Stomach (tissue), 9 donors: ENCODE data around the gene GMDS. TPM values are rescaled to one million over a fixed set of nuclear protein-coding genes. Genes with fewer than 3 reads are reported as not detected.

Source experiments
- DNase-seq, 2 donors: peaks; one replicate each; pipeline versions ENCODE4 v3.0.0 to v3.0.0-alpha.2; 2013 to 2019
- H3K27ac ChIP-seq, 5 donors: fragments of 200-600 bp in 4 of 5; sonication (generic) in 4 of 5; one replicate each; pipeline ENCODE4 v1.5.1; 2013 to 2019; ENCODE audit warnings: mild to moderate bottlenecking in 1 of 5, moderate library complexity in 1 of 5
- H3K27me3 ChIP-seq, 3 donors: fragments of 200-600 bp; sonication (generic); one replicate each; pipeline ENCODE4 v1.5.1; 2017 to 2019; ENCODE audit warnings: mixed run types in 1 of 3
- H3K36me3 ChIP-seq, 4 donors: fragments of 200-600 bp; sonication (generic); 1 replicate in 3 of 4; 2 replicates in 1 of 4; pipeline ENCODE4 v1.5.1; 2016 to 2019
- H3K4me1 ChIP-seq, 4 donors: fragments of 200-600 bp; sonication (generic); one replicate each; pipeline ENCODE4 v1.5.1; 2016 to 2019
- H3K4me3 ChIP-seq, 4 donors: fragments of 200-600 bp; sonication (generic) in 3 of 4; one replicate each; pipeline ENCODE4 v1.5.1; 2016 to 2019; ENCODE audit warnings: mild to moderate bottlenecking in 1 of 4
- H3K9me3 ChIP-seq, 4 donors: fragments of 200-600 bp; sonication (generic); one replicate each; pipeline ENCODE4 v1.5.1; 2016 to 2019
- CTCF ChIP-seq, 7 experiments: fragments of 450-650 bp in 4 of 7; fragments of 200-600 bp in 3 of 7; sonication (generic) in 3 of 7; IDR thresholded peaks; one replicate each; pipeline ENCODE4 v1.5.1; 2016 to 2019; ENCODE audit warnings: antibody characterized with exemption in 7 of 7, control low read depth in 2 of 7, mild to moderate bottlenecking in 1 of 7
- EP300 ChIP-seq: sonication (generic); formaldehyde crosslinking; IDR thresholded peaks from one replicate; pipeline ENCODE4 v1.6.1; 2017; ENCODE audit warnings: antibody characterized with exemption
- POLR2A ChIP-seq, 4 donors: fragments of 450-650 bp; IDR thresholded peaks; one replicate each; pipeline ENCODE4 v1.6.1; 2016; ENCODE audit warnings: antibody characterized with exemption in 4 of 4, control low read depth in 2 of 4, mild to moderate bottlenecking in 1 of 4, moderate library complexity in 1 of 4
- POLR2AphosphoS5 ChIP-seq, 3 donors: sonication (generic); formaldehyde crosslinking; IDR thresholded peaks; one replicate each; pipeline ENCODE4 v1.6.1; 2016; ENCODE audit warnings: antibody characterized with exemption in 3 of 3
- WGBS, 5 donors: extraction: QIAGEN DNeasy Blood & Tissue Kit in 3 of 5; methylation state at CpG; one replicate each; pipeline versions ENCODE4 v1.1.5 to v1.1.7; 2013 to 2018; 5-methylcytosine and 5-hydroxymethylcytosine counted together
- intact Hi-C: fragments of 100-400 bp; cut with DNase I; formaldehyde crosslinking; loops from one replicate; pipeline ENCODE4 v1.15.1; 2023; ENCODE audit warnings: low total_unique reads
- polyA plus RNA-seq, 3 donors: library from polyadenylated mRNA; stranded (reverse); fragments of 200-250 nt; gene quantifications; one replicate each; pipeline ENCODE4 v1.2.3, GENCODE V29; 2013
- total RNA-seq, 5 donors: library from RNA; depleted of rRNA; stranded (reverse); fragments of >200 nt; gene quantifications; one replicate each; pipeline versions ENCODE4 v1.1.0 to v1.2.3, GENCODE V29; 2014 to 2016
- donor health status: healthy with polysubstance abuse.
- donor health status: Bipolar disorder and iron deficiency.
- donor health status: healthy.

GMDS gene
- total and polyA plus RNA-seq, 8 donors = 83.7 to 262 (median 121) TPM

- 61 to 71% (median 65%) methylated on average over 3 of the region's 3 CpGs for WGBS, 5 donors
- TF ChIP-seq POLR2AphosphoS5 (IDR thresholded peaks at IDR 0.05) = no peak
- no peak for TF ChIP-seq EP300
- no peak for TF ChIP-seq POLR2A (IDR thresholded peaks at IDR 0.05)
- TF ChIP-seq CTCF (IDR thresholded peaks at IDR 0.05) = no peak
- Histone ChIP-seq H3K27ac (no peak overlapping the region), H3K4me3 (no peak overlapping the region), H3K36me3 (no peaks in the 10 kb centered on the region), H3K9me3 (no peaks in the 10 kb centered on the region), H3K4me1 (peaks cover 0 to 7% (median 2%) of the 10 kb centered on the region in 4 donors), H3K27me3 (no peaks in the 10 kb centered on the region)
- no peak for DNase-seq
- intact Hi-C loops = no loop called here
Measured at GRCh38 chr6:1792989-1793388, 452.4 kb downstream of the GMDS start.

- no peaks in the 10 kb centered on the region for H3K9me3 ChIP-seq
- no peaks in the 10 kb centered on the region for H3K4me1 ChIP-seq
- peaks cover 0 to 2% (median 0%) of the 10 kb centered on the region in 4 donors for H3K36me3 ChIP-seq
- H3K27ac ChIP-seq = no peak overlapping the region
- TF ChIP-seq EP300 (no peak), POLR2A (IDR thresholded peaks at IDR 0.05) (no peak), POLR2AphosphoS5 (IDR thresholded peaks at IDR 0.05) (no peak), CTCF (IDR thresholded peaks at IDR 0.05) (no peak)
- 97 to 100% (median 98%) methylated on average over 3 of the region's 3 CpGs for WGBS, 5 donors
- intact Hi-C loops = no loop called here
- no peak overlapping the region for H3K4me3 ChIP-seq
- H3K27me3 ChIP-seq = no peaks in the 10 kb centered on the region
- DNase-seq = no peak
Measured at GRCh38 chr6:1790684-1791083, 454.7 kb downstream of the GMDS start.

GRCh38 chr6:1789092-1789491 is 456.3 kb downstream of the GMDS start:
- WGBS, 5 donors = 79 to 92% (median 90%) methylated on average over 4 of the region's 4 CpGs
- H3K27ac ChIP-seq = no peak overlapping the region
- H3K4me3 ChIP-seq = no peak overlapping the region
- no peaks in the 10 kb centered on the region for H3K27me3 ChIP-seq
- DNase-seq = no peak
- no peak for TF ChIP-seq POLR2A (IDR thresholded peaks at IDR 0.05)
- no peak for TF ChIP-seq EP300
- TF ChIP-seq CTCF (IDR thresholded peaks at IDR 0.05) = no peak
- TF ChIP-seq POLR2AphosphoS5 (IDR thresholded peaks at IDR 0.05) = no peak
- intact Hi-C loops = no loop called here
- no peaks in the 10 kb centered on the region for H3K9me3 ChIP-seq
- H3K36me3 ChIP-seq = peaks cover 0 to 7% (median 2%) of the 10 kb centered on the region in 4 donors
- no peaks in the 10 kb centered on the region for H3K4me1 ChIP-seq

- DNase-seq = no peak
- H3K36me3 ChIP-seq = peaks cover 0 to 7% (median 2%) of the 10 kb centered on the region in 4 donors
- H3K4me3 ChIP-seq = no peak overlapping the region
- no peaks in the 10 kb centered on the region for H3K27me3 ChIP-seq
- intact Hi-C loops = no loop called here
- H3K9me3 ChIP-seq = no peaks in the 10 kb centered on the region
- H3K4me1 ChIP-seq = no peaks in the 10 kb centered on the region
- TF ChIP-seq CTCF (IDR thresholded peaks at IDR 0.05) = no peak
- TF ChIP-seq EP300 = no peak
- no peak for TF ChIP-seq POLR2AphosphoS5 (IDR thresholded peaks at IDR 0.05)
- TF ChIP-seq POLR2A (IDR thresholded peaks at IDR 0.05) = no peak
- whole genome bisulfite sequencing, 5 donors = 78 to 86% (median 85%) methylated on average over 8 of the region's 8 CpGs
- no peak overlapping the region for H3K27ac ChIP-seq
Measured at GRCh38 chr6:1787894-1788293, 457.5 kb downstream of the GMDS start.
